ENCODE measurements around the gene DDIT4.
"Not testable (repeated sequence)": the region's sequence is repeated elsewhere in the genome, so short reads cannot be mapped to it uniquely, and the experiment has no call there.

The DDIT4 gene

DNA sequence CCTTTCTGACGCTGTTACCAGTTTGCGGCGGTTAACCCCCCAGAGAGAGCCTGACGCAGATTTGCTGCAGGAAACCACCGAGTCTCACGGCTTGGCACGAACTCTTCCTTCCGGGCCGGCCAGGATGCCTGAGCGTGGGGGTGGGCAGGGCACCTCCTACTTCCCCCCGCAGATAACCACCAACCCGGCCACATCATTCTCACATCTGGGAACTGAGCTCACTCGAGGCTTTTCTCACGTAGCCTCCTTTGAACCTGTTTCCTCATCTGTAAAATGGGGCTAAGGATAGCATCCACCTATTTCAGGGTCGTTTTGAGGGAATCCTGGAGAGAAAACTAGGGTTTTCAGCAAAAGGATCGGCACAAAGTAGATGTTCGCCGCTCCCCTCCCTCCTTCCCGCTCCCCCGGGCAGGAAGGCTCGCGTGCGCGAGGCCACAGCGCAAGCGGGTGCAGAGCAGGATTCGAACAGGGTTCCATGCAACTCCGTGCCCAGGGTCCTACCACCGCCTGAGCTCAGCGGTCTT is 23.6 kb downstream of the DDIT4 start:
- no peak for DNase-seq

DNA sequence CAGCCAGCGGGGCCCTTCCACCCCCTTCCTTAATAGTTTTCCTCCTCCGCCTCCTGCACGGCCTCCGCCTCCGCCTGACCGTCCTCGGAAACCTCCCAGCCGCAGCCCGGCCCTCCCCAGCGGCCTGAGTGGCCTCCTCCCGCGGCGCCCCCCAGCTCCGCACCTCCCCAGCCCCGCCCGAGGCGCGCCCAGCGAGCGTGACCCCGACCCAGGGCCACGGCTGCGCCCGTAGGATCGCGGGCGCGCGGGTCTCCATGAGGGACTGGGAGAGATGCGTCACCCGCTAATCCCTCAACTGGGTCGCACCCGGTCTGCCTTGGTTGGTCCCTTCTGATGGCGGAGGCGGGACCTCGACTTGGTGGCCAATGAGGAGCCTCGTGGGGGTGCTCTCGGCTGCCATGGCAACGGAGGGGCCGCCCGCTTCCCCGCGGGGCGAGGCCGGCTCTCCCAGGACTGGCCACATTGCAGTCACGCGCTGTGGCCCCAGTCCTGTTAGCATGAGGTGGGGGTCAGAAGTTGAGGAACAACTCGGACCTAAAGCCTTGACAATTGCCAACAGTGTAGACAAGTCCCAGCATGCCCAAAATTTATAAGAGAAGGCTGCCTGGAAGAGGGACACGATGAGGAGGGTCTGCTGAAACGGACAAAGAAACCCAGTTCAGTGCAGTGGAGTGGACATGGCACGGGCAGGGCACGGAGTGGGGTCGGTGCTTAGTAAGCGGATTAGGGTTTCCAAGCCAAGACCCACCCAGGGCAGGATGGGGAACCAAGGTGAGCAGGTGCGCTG is 24.3 kb downstream of the DDIT4 start:
- peak; percentile 85 for DNase-seq

DNA sequence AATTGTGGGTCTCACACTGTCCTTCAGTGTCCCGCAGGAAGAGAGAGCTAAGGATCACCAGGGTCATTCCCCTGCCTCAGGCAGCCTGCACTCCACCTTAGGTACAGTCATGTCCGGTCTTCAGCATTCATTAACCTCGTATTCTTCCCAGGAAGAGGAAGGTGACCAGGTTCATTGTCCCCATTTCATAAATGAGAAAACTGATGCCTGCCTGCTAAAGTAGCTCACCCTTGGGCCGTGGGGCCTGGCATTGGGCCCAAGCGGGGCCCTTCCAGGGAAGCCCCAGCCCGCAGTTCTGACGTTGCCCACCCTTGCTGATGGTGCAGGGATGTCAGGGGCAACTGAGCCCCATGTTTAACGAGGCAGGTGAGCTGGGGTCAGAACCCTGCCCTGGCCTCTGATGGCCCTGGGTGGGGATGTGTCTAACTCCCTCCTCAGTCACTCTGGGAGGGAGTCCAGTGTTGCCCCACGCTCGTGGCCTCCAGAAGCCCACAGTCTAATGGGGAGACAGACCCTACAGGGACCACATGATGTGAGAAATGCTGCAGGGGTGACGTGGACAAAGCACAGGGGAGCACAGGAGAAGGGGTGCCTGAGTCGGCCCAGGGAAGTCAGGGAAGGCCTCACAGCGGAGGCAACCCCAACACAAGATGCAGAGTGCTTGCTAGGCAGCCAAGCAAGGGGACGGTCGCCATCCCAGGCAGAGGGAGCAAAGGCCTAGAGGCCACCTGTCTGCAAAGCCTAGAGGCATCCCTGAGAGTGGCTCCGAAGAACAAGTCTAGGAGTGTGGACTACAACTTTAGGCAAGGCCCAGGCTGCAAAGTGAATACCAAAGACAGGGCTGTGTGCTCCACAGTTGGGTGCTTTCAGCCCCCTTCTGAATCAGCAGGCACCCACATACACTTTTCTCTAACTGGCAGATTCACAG is 25.1 kb downstream of the DDIT4 start:
- DNase-seq, result no peak

DNA sequence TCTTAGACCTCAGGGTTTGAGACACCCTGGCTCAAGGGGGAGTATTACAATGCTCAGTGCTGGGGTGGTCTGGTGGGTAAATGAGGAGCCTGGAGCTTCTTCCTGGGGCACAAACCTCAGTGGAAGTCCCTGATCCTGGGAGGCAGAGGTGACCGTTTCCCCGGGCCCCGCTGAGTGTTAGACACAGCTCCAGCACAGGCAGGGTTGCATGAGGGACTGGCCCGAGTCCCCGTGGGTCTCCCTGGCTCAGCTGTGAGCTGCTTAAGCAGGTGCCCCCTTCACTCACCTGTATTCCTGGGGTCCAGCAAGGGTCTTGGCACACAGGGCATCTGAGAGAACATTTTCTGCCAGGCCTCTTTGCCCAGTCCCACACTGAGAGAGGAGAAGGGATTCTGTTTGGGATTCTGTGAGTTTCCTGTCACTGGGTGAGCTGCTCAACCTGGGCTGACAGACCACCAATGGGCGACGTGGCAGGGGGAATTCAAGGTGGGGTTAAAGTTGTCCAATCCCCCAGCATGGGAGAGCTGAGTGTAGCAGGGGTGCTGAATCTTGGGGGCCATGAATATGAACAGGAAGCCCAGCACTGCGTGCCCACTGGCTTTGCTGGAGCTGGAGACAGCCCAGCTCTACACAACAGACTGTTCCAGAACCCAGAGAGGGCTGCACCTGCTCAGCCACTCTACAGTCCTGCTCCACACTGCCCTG is 29.9 kb downstream of the DDIT4 start:
- no peak for DNase-seq

DNA sequence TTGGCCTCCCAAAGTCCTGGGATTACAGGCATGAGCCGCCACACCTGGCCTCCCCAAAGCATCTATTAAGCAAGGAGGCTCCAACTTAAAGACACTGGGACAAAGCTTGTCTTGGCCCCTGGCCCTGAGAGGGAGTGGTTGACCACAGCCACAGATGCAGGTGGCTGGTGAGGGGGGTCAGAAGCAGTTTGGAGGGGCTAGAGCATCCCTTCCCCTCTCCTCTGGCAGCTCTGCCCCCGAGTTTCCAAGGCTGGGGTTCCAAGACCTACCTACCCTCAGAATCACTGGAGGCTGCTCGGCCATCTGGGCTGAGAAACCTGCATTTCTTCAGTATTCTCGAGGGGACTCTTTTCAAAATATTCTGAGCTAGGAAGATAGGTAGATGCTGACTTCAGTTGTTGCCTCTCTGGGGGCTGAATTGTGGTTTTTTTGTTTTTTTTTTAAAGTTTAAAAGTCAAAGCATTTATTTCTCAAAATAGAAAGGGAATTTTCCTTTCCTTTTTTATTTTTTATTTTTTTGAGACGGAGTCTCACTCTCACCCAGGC is 32.6 kb downstream of the DDIT4 start:
- DNase-seq, result no peak

DNA sequence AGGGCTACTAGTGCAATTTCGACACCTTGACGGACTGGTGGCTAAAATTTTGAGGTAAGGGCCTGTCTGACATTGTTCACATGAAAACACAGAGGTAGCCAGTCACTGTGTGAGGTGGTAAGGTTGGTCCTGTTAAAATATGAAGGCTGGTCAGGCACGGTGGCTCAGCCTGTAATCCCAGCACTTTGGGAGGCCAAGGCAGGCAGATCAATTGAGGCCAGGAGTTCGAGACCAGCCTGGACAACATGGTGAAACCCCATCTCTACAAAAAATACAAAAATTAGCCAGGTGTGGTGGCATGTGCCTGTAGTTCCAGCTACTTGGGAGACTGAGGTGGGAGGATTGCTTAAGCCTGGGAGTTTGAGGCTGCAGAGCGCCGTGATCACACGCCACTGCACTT is 34.0 kb downstream of the DDIT4 start:
- DNase-seq, result not testable (repeated sequence)

DNA sequence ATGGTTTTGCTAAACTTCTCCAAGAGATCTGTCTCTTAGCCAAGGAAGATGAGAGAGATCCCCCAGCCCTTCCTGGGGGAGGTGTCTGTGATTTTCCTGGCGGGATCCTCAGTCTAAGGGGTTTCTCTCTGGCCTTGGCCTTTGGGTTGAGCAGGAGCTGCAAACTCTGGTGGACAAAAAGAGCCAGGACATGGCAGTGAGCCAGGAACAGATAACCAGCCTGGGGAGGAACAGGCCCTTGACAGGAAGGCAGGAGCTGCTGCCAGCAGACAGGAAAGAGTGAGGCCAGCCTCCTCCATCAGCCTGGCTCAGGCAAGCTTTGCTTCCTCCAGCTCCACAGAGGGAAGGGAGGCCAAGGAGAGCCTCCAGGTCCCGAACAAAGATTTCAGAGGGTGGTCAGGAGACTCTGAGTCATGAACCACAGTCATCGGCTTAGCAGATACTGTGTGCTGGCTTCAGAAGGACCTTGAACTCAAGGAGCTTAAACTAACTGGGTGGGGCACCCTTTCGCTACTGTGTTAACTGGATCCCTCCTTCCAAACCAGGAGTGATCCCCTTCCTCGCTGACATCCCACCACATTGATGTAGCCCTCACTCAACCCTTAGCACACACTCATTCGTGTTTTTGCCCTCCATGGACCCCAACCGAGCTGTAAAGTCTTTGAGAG is 34.7 kb downstream of the DDIT4 start:
- DNase-seq, result no peak

DNA sequence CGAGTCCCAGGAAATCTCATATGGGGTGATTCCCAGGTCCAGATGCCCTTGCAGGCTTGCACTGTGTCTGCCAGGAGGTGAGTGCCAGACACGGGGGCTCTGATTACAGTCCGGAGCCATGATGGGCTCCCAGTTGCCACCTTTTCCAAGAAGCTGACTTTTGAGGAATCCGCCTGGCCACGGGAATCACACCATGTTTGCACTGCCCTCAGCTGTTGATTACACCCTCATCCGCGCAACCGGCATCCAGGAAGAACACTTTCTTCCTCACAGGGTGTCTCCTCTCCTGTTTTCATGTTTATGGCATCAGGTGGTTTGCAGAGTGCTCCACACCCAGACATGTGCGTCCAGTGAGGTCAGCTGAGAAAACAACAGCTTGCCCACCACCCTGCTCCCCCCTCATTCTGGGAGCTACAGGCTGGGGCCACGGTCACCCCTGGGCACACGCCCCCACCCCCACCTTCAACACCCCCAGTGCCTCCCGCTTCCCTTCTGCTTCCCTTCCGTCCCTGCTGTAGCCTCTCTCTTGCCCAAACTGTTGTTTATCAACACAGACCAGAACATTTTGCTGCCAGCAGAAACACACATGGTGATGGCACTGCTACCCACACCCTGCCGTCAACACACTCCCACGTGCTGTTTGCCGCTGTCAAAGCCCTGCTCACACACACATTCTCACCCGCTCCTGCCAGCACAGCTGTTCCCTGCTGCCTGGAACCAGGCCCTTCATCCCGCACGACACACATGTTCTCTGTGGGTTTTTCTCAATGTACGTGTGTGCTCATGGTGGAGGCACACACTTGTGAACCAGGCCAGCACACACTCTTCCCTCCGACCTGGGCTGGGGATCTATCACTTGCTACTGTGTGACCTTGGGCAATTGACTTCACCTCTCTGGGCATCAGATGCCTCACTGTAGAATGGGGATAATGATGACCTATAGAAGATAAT is 35.8 kb downstream of the DDIT4 start:
- DNase-seq, result no peak

DNA sequence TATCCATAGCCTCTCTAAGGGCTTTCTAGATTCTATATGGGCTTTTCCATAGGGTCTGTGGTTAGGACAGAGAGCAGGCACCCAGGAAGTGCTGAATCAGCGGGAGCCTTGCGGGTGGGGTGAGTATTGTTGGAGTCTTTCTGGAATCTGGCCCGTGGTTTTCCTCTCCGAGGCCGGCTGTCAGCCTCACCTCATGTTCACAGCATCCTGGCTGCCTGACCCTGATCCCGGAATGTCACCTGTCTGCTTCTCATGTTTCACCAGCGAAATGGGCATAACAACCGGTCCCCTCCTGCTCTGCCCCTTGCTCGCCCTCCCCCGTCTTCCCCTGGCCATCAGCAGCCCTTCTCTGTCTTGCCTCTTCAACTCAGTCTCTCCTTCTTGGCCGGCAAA is 36.5 kb downstream of the DDIT4 start:
- DNase-seq, result no peak

DNA sequence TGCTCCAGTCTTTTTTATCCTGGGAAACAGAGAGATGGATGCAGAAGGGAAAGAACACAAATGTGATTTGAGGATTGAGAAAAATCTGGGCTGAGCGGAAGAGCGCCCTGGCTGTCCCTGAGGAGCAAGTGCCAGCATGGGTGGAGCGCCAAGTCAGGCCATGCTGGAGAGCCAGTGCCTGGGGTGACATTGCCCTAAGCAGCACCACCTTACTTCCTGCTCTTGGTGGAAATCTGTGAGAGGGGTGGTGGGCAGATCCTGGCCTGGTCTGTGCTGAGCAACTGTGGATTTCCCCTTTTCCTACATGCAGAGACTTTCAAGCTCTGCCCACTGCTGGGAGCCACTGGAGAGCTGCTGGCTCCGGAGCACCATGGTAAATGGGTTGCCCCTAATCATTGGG is 36.9 kb downstream of the DDIT4 start:
- DNase-seq, result no peak

DNA sequence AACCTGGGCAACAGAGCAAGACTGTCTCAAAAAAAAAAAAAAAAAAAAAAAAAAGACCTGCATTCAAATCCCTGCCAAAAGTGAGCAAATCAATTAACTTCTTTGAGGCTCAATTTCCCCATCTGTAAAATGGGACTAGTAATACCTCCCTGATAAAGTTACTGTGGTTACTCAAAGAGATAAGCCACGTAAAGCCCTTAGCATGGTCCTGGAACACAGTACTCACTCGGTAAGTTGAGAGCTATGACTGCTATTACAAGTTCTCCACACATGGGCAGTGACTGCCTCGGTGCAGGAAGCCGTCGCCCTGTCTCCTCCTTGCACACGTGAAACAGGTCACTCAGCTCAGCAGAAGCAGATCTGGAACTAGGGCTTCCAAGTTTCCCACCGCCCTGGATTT is 37.9 kb downstream of the DDIT4 start:
- DNase-seq, result no peak

DNA sequence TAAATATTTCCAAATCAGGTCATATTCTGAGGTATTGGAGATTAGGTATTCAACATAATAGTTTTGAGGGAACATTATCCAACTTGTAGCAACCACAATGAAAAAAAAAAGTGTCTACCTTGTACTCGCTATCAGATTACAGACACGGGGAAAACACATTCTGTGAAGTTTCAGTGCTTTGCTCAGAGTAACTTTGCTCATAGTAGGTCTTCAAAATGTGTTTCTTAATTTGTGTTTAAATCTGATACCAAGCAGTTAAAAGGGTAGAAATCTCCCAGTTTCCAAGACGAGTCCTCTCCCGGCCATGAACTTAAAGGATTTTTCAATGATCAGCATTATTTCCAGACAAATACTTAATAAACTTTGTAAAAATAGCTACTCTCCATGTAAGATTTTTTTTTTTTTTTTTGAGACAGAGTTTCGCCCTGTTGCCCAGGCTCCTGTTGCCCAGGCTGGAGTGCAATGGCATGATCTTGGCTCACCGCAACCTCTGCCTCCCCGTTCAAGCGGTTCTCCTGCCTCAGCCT is 39.2 kb downstream of the DDIT4 start:
- DNase-seq, result no peak

DNA sequence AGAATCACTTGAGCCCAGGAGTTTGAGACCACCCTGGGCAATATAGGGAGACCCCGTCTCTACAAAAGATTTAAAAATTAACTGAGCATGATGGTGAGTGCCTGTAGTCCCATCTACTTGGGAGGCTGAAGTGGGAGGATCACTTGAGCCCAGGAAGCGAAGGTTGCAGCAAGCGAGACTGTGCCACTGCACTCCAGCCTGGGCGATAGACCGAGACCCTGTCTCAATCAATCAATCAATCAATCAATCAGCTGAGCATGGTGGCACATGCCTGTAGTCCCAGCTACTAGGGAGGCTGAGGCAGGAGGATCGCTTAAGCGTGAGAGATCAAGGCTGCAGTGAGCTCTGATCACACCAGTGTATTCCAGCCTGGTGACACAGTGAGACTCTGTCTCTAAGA is 40.5 kb downstream of the DDIT4 start:
- DNase-seq, result no peak

DNA sequence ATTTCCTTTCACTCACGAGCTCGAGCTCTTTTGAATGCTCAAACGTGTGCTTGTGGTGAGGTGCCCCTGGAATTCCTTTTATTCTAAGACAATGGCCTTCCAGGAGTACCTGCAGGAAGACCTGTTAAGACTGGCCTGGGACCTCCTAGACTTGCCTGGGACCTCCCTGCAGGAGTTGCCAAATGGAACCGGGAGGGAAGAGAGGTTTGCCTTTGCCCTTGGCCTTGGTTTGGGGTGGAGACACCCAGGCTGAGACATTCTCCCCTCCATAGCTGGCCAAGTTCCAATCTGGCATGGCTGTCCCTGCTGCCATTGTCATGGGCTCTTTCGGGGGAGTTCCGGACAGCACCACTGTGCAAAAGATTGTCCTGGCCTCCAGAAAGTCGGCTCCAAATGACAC is 41.3 kb downstream of the DDIT4 start:
- DNase-seq, result no peak

DNA sequence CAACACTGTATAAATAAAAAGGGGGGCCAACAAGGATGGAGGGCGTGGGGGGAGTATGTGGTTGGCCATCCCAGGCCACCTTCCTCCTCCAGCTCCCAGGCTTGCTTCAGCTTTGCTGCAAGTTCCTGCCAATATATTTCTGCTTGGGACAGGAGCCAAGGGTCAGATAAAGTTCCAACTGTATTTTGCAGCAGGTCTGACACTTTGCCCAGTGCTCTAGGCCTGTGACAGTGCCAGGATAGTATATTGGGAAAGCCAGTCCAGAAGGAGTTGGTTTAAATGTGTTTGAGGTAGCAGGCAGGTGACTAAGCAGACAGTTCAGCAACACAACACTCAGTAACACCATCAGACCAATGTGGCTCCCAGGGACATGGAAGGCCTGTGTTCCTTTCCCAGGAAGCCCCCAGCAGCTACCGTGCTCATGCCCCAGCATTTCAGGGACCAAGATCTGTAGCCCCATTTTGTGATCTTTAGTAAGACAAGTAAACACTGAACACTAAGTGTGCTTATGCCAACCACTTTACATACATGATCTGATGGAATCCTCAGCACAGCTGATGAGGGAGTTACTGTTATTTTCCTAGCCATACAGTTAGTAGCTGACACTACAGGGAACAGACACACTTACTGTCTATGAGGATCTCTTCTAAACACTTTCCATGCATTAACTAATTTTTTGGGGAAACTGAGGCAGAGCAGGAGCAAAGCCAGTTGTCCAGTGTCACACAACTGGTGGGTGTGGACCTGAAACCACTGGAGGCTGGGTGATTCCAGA is 42.1 kb downstream of the DDIT4 start:
- DNase-seq, result no peak

DNA sequence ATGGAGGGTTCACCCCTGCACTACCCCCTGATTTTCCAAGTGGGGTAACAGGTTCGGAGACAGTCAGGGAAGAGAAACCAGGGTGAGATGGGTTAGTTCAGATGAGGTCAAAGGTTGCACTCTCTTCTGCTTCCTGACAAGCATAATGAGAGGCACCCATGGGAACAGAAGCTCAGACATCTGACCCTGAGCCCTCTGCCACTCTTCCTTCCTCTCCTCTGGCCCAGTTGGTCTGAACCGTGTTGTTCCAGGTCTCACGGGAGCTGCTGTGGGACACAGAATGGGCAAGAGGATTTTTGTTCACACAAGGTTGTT is 42.6 kb downstream of the DDIT4 start:
- no peak for DNase-seq

DNA sequence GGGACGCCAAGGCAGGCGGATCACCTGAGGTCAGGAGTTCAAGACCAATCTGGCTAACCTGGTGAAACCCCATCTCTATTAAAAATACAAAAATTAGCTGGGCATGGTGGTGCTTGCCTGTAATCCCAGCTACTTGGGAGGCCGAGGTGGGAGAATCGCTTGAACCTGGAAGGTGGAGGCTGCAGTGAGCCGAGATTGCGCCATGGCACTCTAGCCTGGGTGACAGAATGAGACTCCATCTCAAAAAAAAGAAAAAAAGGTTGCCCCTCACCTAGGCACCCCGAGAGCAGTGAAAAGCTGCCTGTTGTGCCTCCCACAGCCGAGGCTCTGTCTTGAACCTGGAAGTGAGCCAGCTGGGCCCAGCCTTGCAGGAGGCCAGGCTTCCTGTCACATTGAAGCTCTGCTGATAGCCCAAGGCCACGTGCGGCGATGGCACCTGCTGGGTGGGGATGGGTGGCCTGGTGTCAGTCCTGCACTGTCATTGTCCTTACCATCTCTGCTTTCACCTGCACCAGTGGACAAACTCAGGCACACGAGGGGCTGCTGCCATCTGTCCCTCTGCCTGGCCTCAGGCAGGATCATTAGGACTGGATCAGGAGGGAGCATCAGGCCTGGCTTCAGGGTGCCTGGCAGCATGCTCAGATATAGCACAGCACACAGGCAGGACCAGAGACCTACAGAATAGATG is 43.2 kb downstream of the DDIT4 start:
- no peak for DNase-seq

DNA sequence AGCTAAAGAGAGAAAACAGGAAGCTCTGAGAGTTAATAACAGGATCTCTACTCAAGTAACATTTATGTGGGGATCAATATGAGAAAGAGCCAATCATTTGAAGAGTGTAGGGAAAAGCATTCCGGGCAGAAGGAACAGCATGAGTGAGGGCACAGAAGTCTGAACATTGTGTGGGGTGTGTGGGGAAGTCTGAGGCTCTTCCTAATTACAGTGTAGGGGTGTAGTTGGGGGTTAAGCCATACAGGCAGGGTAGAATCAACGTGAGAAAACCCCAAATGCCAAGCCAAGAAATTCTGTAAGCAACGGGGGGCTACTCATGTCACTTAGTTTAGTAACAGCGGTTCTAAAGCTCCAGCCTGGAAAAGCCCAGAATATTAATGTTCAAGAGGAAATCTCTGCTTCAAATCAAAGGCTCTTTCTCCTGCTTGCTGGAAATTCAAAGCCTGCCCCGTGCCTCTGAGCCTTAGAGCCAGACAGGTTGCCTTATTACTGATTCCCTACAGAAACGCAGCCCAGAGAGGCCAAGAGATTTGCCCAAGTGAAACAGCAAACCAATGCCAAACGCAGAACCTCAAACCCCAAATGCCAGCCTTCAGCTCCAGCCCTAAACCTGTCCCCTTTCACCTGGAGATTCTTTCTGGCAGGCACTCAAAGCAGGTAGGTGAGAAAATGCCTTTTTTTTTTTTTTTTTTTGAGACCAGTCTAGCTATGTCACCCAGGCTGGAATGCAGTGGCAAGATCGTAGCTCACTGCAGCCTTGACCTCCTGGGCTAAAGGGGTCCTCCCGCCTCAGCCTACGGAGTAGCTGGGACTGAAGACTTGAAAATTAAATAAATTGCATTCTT is 44.9 kb downstream of the DDIT4 start:
- no peak for DNase-seq
